ENCODE results near the gene EEF1B2.
"Not testable (repeated sequence)": the region's sequence is repeated elsewhere in the genome, so short reads cannot be mapped to it uniquely, and the experiment has no call there.

Gene EEF1B2

DNA sequence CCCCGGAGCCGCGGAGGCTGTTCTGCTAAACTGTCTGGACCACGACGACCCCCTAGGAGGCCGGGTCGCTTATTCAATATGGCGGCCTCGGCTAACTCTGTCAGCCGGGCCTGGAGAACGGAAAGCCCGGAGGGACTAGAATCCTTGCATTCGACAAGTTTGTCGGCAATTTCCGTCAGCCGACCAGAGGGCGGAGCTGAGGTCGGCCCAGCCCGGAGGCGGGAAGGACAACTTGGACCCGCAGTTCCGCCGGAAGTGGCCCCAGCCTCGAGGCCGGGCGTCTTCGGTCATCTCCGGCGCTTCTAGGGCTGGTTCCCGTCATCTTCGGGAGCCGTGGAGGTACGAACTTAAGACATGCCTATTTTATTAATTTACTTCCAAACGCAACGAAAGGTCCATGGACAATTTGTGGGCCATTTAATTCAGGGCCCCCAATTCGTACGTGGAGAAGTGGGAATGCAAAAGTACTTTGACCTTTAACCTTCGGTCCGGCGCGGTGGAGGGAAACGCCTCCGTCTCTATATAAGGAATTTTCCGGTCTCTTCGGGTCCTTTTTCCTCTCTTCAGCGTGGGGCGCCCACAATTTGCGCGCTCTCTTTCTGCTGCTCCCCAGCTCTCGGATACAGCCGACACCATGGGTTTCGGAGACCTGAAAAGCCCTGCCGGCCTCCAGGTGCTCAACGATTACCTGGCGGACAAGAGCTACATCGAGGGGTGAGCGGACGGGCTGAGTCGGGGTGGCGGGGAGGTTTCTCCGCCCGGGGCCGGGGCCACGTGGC is at the start of gene EEF1B2, which contains the start of gene NDUFS1:
Gene EEF1B2 (plus strand): TSS at position 550 of the 779 bp plus-strand sequence. CDS start 85 bp downstream, at position 635.
Gene NDUFS1 (minus strand): TSS at position 99 of the 779 bp plus-strand sequence. CDS start 5,766 bp downstream, outside the sequence.
- DNase-seq = peak; percentile 97

- DNase-seq = no peak
Measured at GRCh38 chr2:206112108-206112507, 47.6 kb upstream of the EEF1B2 start.

GRCh38 chr2:206112846-206113547 is 46.7 kb upstream of the EEF1B2 start:
- no peak for DNase-seq

DNA sequence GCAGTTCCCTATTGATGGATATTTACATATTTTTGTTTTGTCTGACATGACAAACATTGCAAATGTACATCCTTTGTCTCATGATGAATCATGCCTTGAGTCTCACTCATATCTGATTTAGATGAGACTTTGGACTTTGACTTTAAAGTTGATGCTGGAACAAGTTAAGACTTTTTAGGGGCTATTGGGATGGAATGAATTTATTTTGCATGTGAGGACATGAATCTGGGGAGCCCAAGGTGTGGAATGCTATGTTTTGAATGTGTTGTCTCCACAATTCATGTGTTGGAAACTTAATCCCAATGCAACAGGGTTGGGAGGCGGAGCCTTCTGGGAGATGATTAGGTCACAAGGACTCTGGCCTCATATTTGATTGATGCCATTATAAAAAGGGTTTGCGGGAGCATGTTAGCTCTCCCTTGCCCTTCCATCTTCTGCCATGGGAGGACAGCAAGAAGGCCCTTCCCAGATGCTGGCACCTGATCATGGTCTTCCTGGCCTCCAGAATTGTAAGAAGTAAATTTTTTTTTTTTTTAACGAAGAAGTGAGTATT is 44.6 kb upstream of the EEF1B2 start:
- no peak for DNase-seq

- DNase-seq = no peak
Measured at GRCh38 chr2:206116278-206116677, 43.4 kb upstream of the EEF1B2 start.

DNA sequence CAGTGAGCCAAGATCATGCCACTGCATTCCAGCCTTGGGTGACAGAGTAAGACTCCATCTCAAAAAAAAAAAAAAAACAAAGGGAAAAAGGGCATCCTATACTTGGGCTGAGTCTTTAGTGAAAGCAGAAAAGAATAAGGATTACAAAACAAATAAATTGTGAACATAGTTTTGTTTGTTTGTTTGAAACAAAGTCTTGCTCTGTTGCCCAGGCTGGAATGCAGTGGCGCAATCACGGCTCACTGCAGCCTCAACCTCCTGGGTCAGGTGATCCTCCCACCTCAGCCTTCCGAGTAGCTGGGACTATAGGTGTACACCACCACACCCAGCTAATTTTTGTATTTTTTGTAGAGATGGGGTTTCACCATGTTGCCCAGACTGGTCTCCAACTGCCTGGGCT is 37.1 kb upstream of the EEF1B2 start:
- DNase-seq = not testable (repeated sequence)

- no peak for DNase-seq
Measured at GRCh38 chr2:206125901-206126300, 33.8 kb upstream of the EEF1B2 start.

- no peak for DNase-seq
Measured at GRCh38 chr2:206127656-206128055, 32.0 kb upstream of the EEF1B2 start.

DNA sequence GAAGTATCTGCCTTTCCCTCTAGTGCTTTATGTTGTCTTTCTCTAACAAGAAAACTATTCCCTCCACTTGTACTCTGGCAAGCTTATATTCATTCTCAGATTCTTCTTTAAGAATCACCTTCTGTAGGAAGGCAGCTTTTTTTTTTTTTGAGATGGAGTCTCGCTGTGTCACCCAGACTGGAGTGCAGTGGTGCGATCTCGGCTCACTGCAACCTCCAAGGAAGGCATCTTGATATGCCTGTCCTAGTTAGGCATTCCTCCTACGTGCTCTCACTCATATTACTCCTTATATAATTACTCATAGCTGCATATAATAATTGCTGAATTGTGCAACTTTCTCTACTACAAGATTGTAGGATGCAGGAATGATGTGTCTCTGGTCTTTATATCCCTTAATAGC is 16.2 kb upstream of the EEF1B2 start:
- DNase-seq = no peak

GRCh38 chr2:206144383-206144782 is 15.3 kb upstream of the EEF1B2 start:
- no peak for DNase-seq

DNA sequence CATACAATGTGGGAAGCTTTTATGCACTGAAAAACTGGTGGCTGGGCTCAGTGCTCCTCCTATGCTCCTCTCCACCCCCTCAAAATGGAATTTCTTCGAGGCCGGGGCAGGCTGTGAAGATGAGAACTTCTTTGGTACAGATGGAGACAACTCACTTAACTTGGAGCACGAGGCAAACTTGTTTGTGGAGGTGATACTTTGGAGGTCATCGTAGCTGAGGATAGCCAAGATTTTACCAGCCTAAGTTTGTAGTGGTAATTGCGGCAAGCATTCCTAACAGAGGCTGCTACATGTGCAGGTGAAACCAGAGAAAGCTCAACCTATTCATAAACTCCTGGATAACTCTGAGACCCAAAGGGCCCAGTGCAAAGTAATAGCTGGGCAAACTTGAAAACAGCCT is 14.0 kb upstream of the EEF1B2 start:
- no peak for DNase-seq

- no peak for DNase-seq
Measured at GRCh38 chr2:206149330-206149729, 10.4 kb upstream of the EEF1B2 start.

DNA sequence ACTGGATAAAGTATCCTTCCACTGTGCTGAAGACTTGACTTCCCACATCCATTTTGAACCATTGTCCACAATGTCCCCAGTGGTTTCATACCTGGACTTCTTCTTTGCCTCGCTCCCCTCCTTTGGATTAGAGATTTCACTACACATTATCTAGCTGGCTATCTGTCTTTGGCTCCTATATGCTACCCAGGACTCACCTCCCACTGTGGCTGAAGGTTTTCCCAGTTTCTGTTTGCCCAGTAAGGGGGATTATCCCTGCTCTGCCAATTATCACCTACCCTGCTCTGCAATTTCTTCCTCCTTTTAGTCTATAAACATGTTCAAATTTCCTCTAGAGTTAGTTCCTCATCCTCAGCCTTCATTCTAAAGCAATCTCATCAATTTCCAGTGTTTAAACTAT is 9.5 kb upstream of the EEF1B2 start:
- DNase-seq = no peak

DNA sequence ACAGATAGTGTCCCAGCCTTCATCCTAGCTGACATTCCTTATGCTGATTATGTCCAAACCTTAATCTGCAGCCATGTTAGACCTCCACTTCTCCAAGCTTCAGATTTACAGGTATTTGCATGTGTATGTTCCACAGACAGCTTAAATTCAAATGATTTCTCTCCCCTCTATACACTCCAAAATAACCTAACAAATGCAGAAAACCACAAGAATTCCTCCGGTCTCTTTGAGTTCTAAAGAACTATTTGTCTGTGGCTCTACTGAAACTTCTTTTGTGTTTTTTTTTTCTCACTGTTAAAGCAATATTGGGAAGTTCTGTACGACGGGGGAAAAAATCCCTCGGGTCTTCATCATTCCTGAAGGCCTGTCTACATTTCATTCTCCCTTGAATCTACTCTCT is 9.1 kb upstream of the EEF1B2 start:
- no peak for DNase-seq

DNA sequence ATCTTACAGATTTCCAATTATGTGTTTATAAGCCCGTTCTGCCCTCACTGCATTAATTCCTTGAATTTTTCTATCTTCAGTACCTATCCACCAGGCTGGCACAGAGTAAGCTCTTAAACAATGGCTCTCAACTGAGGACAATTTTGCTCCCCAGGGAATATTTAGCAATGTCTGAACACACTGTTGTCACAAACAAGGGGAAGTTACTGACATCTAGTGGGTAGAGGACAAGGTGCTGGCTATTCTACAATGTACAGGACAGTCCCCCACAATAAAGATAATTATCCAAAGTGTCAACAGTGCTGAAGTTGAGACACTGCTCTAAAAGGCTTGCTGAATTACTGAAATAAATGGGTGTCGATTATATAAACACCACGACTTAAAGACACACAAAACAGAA is 5.5 kb upstream of the EEF1B2 start:
- no peak for DNase-seq

DNA sequence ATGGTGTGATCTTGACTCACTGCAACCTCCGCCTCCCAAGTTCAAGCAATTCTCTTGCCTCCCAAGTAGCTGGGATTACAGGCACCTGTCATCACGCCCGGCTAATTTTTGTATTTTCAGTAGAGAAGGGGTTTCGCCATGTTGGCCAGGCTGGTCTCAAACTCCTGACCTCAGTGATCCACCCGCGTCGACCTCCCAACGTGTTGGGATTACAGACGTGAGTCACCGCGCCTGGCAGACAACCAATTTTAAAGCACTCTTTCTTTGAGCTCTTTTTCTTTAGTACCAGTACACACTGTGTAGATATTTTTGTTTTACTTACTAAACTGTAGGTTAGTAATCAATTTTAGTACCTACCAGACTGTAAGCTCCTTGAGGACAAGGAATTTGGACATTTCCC is 2.7 kb upstream of the EEF1B2 start:
- DNase-seq = not testable (repeated sequence)

DNA sequence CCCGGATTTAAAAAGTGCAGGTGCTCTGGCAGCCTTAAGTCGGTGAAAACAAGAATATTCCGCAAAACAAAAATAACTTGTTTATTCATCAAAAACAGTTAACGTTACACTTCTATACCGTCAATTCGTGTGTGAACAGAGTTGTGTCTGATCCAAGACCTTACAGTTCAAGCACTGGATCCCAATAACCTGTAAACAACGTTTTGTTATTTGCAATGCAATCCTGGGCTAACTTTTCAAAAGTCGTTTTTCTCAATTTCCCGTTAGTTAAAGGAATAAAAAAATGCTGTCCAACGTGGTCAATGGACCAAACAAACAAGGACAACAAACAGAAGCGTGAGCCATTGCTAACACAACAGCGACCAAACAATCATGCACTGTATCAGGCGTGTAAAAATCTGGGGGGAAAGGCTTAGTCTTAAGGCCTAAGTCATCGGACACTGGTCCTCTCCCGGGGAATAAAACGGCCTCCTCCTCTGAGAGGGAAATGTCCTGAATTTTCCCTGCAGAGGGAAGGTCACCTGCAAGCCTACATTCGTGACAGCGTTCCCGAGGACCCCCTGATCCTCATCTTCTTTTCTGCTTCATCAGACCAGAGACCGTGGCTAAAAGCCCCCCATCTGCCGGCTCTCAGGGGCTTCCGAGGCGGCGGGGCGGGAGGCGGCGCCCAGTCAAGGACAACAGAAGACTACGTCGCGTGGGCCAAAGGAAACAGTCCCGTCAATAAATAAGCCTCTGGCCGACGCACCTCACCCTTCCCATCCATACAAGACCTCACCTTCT is 941 bp upstream of the EEF1B2 start:
- no peak for DNase-seq

GRCh38 chr2:206160125-206160806 is 571 bp downstream of the EEF1B2 start:
- DNase-seq = no peak

- DNase-seq = no peak
Measured at GRCh38 chr2:206160807-206161179, 1.1 kb downstream of the EEF1B2 start.

DNA sequence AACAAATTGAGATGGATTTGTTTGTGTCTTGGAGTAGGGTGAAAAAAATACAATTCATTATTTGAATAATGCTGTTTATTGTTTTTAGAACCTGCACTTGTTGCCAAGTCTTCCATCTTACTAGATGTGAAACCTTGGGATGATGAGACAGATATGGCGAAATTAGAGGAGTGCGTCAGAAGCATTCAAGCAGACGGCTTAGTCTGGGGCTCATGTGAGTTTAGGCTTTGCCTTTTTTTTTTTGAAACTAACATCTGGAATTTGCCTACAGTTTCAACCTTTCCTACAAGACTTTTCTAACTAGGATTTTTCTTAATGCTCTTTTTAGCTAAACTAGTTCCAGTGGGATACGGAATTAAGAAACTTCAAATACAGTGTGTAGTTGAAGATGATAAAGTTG is 2.7 kb downstream of the EEF1B2 start:
- DNase-seq = not testable (repeated sequence)

- DNase-seq = no peak
Measured at GRCh38 chr2:206163251-206163880, 3.7 kb downstream of the EEF1B2 start.

DNA sequence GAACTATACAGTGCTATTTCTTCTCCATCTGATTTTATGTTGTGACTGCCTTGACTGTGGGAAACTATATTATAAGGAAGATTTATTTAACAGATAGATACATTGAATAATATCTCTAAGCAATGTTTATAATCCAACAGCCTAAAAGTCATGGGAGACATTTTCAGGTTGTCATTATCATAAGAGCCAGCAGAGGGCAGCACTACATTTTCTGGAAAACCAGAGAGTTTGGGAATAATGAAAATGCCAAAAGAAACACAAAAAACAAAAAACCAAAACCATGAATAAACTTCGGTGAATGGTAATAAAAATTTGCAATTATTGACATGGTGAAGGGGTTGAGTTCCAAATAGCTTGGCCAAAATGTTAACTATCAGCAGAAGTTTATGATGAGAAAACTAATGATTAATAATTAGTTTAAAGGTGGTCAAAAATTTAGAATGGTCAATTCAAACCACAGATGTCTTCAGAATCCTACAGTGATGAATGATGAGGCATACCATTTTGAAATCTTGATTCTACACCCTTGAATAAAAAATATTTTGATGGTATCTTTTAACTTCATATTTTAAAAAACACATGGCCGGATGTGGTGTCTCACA is 4.7 kb downstream of the EEF1B2 start:
- DNase-seq = no peak
